ENCODE measurements around the gene CTSF. TPM values are rescaled to one million over a fixed set of nuclear protein-coding genes. Genes with fewer than 3 reads are reported as not detected.
A peak's percentile ranks its signal among the peaks of the same experiment; 100 is the strongest.
"Not testable (repeated sequence)": the region's sequence is repeated elsewhere in the genome, so short reads cannot be mapped to it uniquely, and the experiment has no call there.

The CTSF gene
- total RNA-seq, 2 experiments from 2014 or later, result 3.5 to 3.9 TPM

DNA sequence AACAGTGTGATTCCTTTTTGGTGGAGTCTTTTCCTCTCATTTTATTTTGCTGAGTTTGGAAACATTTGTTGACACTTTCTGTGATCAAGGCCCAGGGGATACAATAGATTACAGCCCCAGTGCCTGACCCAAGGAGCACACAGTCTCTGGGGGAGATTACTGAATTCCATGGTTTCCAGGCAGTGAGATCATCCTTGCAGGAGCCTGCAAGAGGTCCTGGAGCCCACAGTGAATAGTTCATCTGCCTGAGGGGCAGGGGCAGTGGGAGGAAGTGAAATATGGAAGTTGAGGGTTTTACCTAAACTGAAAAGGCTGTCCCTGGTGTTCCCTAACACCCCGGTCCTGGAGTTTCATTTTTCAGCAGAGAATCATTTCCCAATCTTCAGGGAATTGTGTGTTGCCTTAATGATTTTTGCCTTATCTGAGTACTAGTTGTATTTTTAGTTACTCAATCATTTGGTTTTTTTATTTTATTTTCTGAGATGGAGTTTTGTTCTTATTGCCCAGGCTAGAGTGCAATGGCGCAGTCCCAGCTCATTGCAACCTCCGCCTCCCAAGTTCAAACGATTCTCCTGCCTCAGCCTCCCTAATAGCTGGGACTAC lies 32.3 kb upstream of the CTSF start:
- Mint-ChIP-seq H3K4me1 (peaks cover 4% of the 10 kb centered on the region), H3K9me3 (no peaks in the 10 kb centered on the region), H3K27me3 (no peaks in the 10 kb centered on the region), H3K27ac (no peak overlapping the region), H3K36me3 (ENCODE audit: low read depth) (peaks cover 6% of the 10 kb centered on the region), H3K4me3 (no peak overlapping the region)
- ChIA-PET POLR2A (no interaction called here), CTCF (no interaction called here)
- DNase-seq, result no peak

DNA sequence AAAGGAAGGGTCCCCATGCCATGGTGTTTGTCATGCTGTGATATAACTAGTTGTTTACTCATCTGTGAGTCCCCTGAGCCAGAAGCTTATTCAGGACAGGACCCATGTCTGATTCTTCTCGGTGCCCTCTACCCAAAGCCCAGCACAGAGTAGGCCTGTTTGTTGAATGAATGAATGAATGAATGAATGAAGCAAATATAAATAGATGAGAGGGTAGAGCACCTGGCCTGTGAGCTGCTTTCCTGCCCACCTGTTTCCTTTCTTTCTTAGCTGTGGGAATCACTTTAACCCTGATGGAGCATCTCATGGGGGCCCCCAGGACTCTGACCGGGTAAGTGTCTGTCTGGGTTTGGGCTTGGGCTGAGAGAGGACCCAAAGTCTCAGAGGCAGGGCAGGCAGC lies 31.8 kb upstream of the CTSF start:
- DNase-seq, result no peak
- no peaks in the 10 kb centered on the region for H3K9me3 Mint-ChIP-seq
- no peaks in the 10 kb centered on the region for H3K27me3 Mint-ChIP-seq
- CTCF ChIA-PET, result no interaction called here
- no peak overlapping the region for H3K27ac Mint-ChIP-seq
- POLR2A ChIA-PET, result no interaction called here
- H3K36me3 Mint-ChIP-seq (ENCODE audit: low read depth), result peaks cover 5% of the 10 kb centered on the region
- H3K4me3 Mint-ChIP-seq, result no peak overlapping the region
- peaks cover 10% of the 10 kb centered on the region for H3K4me1 Mint-ChIP-seq

- no peak overlapping the region for H3K27ac Mint-ChIP-seq
- no peak overlapping the region for H3K4me3 Mint-ChIP-seq
- H3K4me1 Mint-ChIP-seq, result peaks cover 15% of the 10 kb centered on the region
- H3K9me3 Mint-ChIP-seq, result no peaks in the 10 kb centered on the region
- ChIA-PET POLR2A (no interaction called here), CTCF (no interaction called here)
- no peak for DNase-seq
- no peaks in the 10 kb centered on the region for H3K27me3 Mint-ChIP-seq
- H3K36me3 Mint-ChIP-seq (ENCODE audit: low read depth), result no peaks in the 10 kb centered on the region
These were observed 30.6 kb upstream of the CTSF start for GRCh38 chr11:66598993-66599392.

DNA sequence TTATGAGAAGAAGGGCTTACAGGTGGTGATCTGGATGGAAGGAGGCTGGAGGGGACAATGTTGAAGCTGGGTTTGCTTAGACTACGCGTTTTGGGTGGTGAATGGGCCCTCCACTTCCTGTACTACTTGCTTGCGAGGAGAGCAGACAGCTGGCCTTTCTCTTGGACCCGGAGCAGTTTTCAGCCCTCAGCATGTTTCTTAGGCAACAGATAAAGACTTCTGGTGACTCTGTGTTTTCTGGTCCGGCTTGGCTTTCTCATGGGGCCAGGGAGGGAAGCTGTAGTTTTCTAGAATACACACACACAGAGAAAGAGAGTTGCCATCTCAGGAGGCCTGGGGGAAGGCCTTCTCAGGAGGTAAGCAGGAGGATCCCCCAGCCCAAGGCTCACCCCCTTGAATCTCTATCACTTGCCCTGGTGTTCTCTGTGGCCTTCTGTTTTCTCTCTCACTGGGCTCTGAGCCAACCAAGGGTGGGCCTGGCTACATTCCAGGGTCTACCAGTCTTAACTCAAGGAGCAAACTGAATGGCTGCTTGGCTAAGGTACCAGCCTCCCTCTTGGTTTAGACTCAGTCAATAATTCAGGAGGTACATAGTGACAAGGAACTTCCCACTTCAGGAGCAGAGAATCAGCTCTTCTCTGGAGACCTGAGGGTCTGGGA lies 27.0 kb upstream of the CTSF start:
- Mint-ChIP-seq H3K27me3 (no peaks in the 10 kb centered on the region), H3K27ac (no peak overlapping the region), H3K4me1 (peaks cover 34% of the 10 kb centered on the region), H3K36me3 (ENCODE audit: low read depth) (peaks cover 2% of the 10 kb centered on the region), H3K9me3 (no peaks in the 10 kb centered on the region), H3K4me3 (peak overlapping the region; percentile 0)
- POLR2A ChIA-PET, result no interaction called here
- CTCF ChIA-PET, result interaction anchor here (1.3 to 3.4 kb wide), 4 partner anchors 11 to 82 kb away, joined by 3 to 14 read pairs (median 7); partner anchors contain the start of gene RBM4B
- DNase-seq, result no peak

GRCh38 chr11:66593650-66594049 lies 25.2 kb upstream of the CTSF start:
- H3K4me3 Mint-ChIP-seq, result peak overlapping the region; percentile 98
- CTCF ChIA-PET, result interaction anchor here (0.6 to 3.4 kb wide), 6 partner anchors 9 to 458 kb away, joined by 3 to 14 read pairs (median 4); partner anchors contain the start of genes RBM4 and RBM4B
- POLR2A ChIA-PET, result no interaction called here
- peaks cover 34% of the 10 kb centered on the region for H3K4me1 Mint-ChIP-seq
- peak overlapping the region; percentile 95 for H3K27ac Mint-ChIP-seq
- H3K27me3 Mint-ChIP-seq, result no peaks in the 10 kb centered on the region
- DNase-seq, result no peak
- H3K9me3 Mint-ChIP-seq, result no peaks in the 10 kb centered on the region
- H3K36me3 Mint-ChIP-seq (ENCODE audit: low read depth), result peaks cover 2% of the 10 kb centered on the region

- CTCF ChIA-PET, result interaction anchor here (0.6 to 3.4 kb wide), 12 partner anchors 9 to 827 kb away, joined by 3 to 14 read pairs (median 5); partner anchors contain the start of genes RBM4 and RBM4B
These were observed 24.9 kb upstream of the CTSF start for GRCh38 chr11:66593303-66593635.

DNA sequence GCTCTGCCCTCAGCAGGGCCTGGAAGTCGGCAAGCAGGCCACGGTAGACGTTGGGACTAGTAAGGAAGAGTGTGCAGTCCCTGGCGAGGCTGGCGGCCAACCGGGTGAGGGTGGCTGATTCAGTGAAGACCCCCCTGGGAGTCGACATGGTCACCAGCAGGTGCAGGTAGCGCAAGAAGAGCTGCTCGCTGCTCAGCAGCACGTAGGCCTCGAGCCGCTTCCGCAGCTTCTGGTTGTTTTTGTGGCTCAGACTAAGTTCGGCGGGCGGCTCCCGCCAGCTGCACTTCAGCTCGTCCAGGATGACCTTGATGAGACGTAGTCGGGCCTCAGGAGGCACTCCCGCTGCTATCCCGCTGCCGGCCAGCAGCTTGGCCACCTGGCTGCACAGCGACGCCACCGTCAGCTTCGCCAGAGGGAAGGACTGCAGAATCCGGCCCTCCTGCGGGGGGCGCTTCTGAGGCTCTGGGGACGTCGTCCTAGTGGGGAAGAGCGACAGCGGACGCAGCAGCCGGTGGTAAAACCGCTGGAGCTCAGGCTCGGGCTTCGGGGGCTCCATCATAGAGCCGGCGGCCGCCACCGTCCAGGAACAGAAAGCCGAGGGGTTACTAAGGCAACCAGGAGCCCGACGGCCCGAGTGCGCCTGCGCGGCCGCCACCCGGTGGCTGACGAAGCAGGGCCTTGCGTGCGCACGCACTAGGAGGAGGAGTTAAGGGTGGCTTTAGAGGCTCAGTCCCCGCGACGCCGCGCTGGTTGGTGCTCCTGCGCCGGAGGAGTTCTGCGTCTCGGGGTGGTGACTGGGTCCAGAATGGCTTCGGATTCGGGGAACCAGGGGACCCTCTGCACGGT lies 24.3 kb upstream of the CTSF start, which contains the start of the genes CCDC87 and CCS:
TSS of gene CCDC87 (minus strand) at position 607 of the 846 bp plus-strand sequence. CDS start at position 559, 48 bp downstream.
TSS of gene CCS (plus strand) at position 729 of the 846 bp plus-strand sequence. CDS start at position 806, 77 bp downstream.
- CTCF ChIA-PET, result interaction anchor here (0.6 to 2.3 kb wide), 11 partner anchors 12 to 827 kb away, joined by 3 to 12 read pairs (median 5); no protein-coding TSS in a partner anchor
- Mint-ChIP-seq H3K4me1 (peaks cover 34% of the 10 kb centered on the region), H3K4me3 (peak within 1 kb of the TSS; percentile 98), H3K27ac (peak within 1 kb of the TSS; percentile 95), H3K36me3 (ENCODE audit: low read depth) (peaks cover 2% of the 10 kb centered on the region), H3K27me3 (no peaks in the 10 kb centered on the region), H3K9me3 (no peaks in the 10 kb centered on the region)
- peak; percentile 99 for DNase-seq
- POLR2A ChIA-PET, result no interaction called here

More at GRCh38 chr11:66593303-66593635, 24.9 kb upstream of the CTSF start:
- H3K4me1 Mint-ChIP-seq, result peaks cover 34% of the 10 kb centered on the region
- no peaks in the 10 kb centered on the region for H3K27me3 Mint-ChIP-seq
- no peak for DNase-seq
- H3K27ac Mint-ChIP-seq, result peak overlapping the region; percentile 95
- H3K9me3 Mint-ChIP-seq, result no peaks in the 10 kb centered on the region
- peak overlapping the region; percentile 98 for H3K4me3 Mint-ChIP-seq
- H3K36me3 Mint-ChIP-seq (ENCODE audit: low read depth), result peaks cover 2% of the 10 kb centered on the region
- POLR2A ChIA-PET, result no interaction called here

DNA sequence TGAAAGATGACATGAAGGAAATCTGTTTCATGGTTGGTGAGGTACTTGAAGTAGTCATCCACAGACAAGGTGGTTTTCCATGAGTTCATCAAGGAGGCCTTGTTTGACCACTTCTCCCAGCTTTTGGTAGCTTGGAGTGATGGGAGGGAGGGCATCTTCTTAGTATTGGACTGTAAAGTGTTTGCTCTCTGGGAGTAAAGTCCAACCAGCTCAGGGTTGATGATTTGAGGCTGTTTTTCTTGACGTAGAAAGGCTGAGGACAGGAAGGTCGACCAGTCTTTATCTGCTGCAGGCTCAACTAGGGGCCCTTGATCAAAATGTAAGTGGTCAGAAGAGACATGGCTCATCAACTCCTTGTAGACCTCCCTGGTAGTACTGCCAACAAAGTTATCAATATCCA lies 22.8 kb upstream of the CTSF start:
- peaks cover 2% of the 10 kb centered on the region for H3K36me3 Mint-ChIP-seq (ENCODE audit: low read depth)
- ChIA-PET CTCF (interaction anchor here (1.1 to 2.3 kb wide), 6 partner anchors 10 to 87 kb away, joined by 3 to 12 read pairs (median 4); no protein-coding TSS in a partner anchor), POLR2A (interaction anchor here (0.6 kb wide), 1 partner anchor 59 kb away, joined by 5 read pairs; no protein-coding TSS in a partner anchor)
- no peak overlapping the region for H3K27ac Mint-ChIP-seq
- H3K27me3 Mint-ChIP-seq, result no peaks in the 10 kb centered on the region
- no peak overlapping the region for H3K4me3 Mint-ChIP-seq
- no peak for DNase-seq
- H3K4me1 Mint-ChIP-seq, result peaks cover 32% of the 10 kb centered on the region
- H3K9me3 Mint-ChIP-seq, result no peaks in the 10 kb centered on the region

- H3K9me3 Mint-ChIP-seq, result no peaks in the 10 kb centered on the region
- POLR2A ChIA-PET, result interaction anchor here (0.6 kb wide), 1 partner anchor 44 kb away, joined by 5 read pairs; the partner anchor contains the start of gene ZDHHC24
- H3K36me3 Mint-ChIP-seq (ENCODE audit: low read depth), result peaks cover 2% of the 10 kb centered on the region
- no peak for DNase-seq
- H3K4me1 Mint-ChIP-seq, result peaks cover 24% of the 10 kb centered on the region
- no peak overlapping the region for H3K27ac Mint-ChIP-seq
- CTCF ChIA-PET, result interaction anchor here (0.6 to 1.5 kb wide), 4 partner anchors 9 to 35 kb away, joined by 3 to 4 read pairs (median 4); no protein-coding TSS in a partner anchor
- H3K4me3 Mint-ChIP-seq, result no peak overlapping the region
- no peaks in the 10 kb centered on the region for H3K27me3 Mint-ChIP-seq
These were observed 21.7 kb upstream of the CTSF start for GRCh38 chr11:66589996-66590675.

DNA sequence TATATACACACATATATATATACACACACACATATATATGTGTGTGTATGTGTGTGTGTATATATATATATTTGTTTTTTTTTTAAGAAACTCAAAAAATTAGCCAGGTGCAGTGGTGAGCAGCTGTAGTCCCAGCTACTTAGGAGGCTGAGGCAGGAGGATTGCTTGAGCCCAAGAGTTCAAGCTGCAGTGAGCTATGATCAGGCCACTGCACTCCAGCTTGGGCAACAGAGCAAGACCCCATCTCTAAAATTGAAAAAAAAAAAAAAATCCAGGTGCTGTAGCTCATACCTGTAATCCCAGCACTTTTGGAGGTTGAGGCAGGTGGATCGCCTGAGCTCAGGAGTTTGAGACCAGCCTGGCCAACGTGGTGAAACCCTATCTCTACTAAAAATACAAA lies 20.9 kb upstream of the CTSF start:
- ChIA-PET CTCF (interaction anchor here (0.6 kb wide), 1 partner anchor 26 kb away, joined by 3 read pairs; no protein-coding TSS in a partner anchor), POLR2A (interaction anchor here (0.6 kb wide), 1 partner anchor 43 kb away, joined by 5 read pairs; the partner anchor contains the start of gene ZDHHC24)
- peaks cover 19% of the 10 kb centered on the region for H3K4me1 Mint-ChIP-seq
- not testable (repeated sequence) for H3K27me3 Mint-ChIP-seq; H3K9me3 Mint-ChIP-seq; H3K27ac Mint-ChIP-seq; H3K4me3 Mint-ChIP-seq; H3K36me3 Mint-ChIP-seq (ENCODE audit: low read depth); DNase-seq

DNA sequence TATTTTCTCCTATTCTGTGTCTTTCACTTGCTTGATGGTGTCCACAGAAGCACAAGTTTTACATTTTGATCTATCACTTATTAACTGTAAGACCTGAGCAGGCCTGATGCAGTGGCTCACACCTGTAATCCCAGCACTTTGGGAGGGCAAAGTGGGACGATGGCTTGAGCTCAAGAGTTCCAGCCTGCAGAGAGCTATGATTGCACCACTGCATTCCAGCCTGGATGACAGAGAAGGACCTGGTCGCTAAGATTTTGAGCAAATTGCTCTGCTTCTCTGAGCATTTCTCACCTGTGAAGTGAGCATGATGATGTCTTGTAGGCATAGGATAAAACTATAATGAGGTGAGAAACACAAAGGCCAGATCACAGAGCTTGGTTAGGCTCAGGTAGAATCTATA lies 17.7 kb upstream of the CTSF start:
- ChIA-PET CTCF (no interaction called here), POLR2A (no interaction called here)
- Mint-ChIP-seq H3K27ac (no peak overlapping the region), H3K4me1 (no peaks in the 10 kb centered on the region), H3K9me3 (peaks cover 10% of the 10 kb centered on the region), H3K27me3 (no peaks in the 10 kb centered on the region), H3K4me3 (no peak overlapping the region), H3K36me3 (ENCODE audit: low read depth) (no peaks in the 10 kb centered on the region)
- no peak for DNase-seq

- not testable (repeated sequence) for H3K4me1 Mint-ChIP-seq
These were observed 17.0 kb upstream of the CTSF start for GRCh38 chr11:66585447-66585846.

More at GRCh38 chr11:66585447-66585846, 17.0 kb upstream of the CTSF start:
- H3K27me3 Mint-ChIP-seq; H3K4me3 Mint-ChIP-seq; DNase-seq; CTCF ChIA-PET; POLR2A ChIA-PET; H3K27ac Mint-ChIP-seq; H3K9me3 Mint-ChIP-seq; H3K36me3 Mint-ChIP-seq (ENCODE audit: low read depth): not testable (repeated sequence)

Measured in activated CD4-positive, alpha-beta T cell treated with anti-CD3 and anti-CD28 coated beads, Interleukin-2, amount 10 ng/mL, durations not matched to agents 7 days and 5 days (primary cell).